ENCODE measurements around the gene CACNA2D4.

Gene CACNA2D4

DNA sequence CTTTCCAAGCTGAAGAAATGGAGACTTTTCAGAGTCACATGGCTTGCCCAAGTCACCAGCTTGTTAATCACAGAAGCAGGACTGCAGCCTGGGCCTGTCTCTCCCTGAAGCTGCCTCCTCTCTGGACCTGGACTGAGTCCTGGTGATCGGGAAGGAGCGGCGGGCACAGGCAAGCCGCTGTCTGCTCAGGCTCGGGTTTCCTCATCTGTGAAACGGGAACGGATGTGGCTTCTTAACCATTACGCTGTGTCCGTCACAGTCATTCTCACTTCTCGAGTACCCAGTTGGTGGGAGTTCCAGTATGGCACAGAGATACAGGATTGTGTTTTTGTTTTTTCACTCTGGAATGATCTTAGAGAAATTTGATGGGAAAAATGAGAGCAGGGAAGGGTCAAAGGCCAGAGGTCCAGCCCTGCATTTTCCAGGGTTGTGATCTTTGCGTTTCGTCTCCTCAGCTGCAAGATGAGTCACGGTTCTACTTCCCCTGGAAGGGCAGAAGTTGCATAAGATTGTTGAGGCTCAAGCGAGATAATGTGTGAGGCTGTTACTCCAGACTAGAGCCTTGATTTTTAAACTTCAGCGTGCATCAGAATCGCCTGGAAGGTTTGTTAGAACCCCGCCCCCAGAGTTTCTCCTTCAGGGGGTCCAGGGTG is 105.7 kb downstream of the CACNA2D4 start:
- in situ Hi-C loops (cut with MboI; ENCODE audit: low pct_unique_long_range_greater_than_20kb, low sequenced_read_pairs): no loop called here
- DNase-seq: peak; percentile 91

DNA sequence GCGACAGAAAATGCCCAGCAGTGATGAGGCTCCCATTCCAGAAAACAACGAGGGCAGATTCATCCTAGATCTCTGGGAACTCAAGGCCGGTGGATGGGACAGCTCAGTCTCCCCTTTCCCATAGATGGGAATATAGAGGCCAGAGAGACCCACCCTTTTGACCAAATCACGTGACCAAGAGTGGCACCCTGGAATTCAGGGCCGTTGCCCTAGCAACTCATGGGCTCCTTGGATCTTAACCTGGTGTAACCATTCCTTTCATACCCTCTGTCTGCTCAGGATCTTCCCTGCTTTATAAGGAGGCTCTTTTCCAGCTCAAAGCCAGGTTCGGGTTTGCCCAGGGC is 106.5 kb downstream of the CACNA2D4 start:
- in situ Hi-C loops (cut with MboI; ENCODE audit: low pct_unique_long_range_greater_than_20kb, low sequenced_read_pairs): no loop called here
- DNase-seq: no peak

DNA sequence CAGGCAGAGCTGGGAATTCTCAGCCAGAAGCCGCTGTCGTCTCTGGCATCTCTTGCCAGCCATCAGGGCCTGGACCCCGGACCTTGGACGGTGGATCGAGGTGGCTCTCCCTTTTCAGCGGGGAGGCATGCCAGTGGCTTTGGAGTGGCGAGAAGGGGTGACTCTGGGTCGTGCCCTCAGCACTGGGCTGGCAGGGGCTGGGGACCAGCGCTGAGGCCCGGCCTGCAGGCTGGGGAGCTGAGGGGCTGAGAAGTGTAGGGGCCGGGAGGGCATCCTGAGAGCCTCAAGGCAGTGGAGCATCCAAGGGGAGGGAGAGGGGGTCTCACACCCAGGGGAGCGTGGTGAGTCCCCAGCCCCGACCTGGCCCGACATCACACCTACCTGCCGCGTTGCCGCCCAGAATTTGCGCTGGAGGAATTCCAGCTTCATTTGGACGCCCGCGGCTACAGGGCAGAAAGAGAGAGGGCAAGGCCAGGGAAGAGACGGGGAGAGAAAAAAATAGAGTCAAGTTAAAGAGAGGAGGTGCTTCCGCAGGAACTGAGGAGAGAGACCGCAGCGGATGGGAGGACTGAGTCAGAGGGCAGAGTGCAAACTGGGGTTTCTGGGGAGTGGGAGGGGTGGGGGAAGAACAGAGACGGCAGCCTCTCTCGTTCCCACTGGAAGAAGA is 107.0 kb downstream of the CACNA2D4 start:
- DNase-seq: peak; percentile 89
- in situ Hi-C loops (cut with MboI; ENCODE audit: low pct_unique_long_range_greater_than_20kb, low sequenced_read_pairs): no loop called here

DNA sequence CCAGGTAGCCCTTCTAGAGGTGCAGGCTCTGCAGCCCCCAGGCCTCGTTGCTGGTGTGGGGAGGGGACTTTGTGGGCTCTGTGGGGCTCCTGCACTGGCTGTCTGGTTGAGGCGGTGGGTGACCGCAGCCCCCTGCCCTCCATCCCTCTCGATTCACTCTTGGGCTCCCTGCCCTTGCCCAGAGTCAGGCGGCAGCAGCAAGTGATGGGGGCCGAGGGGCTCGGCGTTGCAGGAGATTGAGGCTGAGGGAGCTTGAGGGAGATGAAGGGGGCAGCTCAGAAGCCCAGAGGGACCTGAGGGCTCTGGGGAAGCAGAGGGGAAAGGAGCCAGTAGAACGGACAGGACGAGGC is 107.5 kb downstream of the CACNA2D4 start:
- in situ Hi-C loops (cut with MboI; ENCODE audit: low pct_unique_long_range_greater_than_20kb, low sequenced_read_pairs): no loop called here
- DNase-seq: no peak

DNA sequence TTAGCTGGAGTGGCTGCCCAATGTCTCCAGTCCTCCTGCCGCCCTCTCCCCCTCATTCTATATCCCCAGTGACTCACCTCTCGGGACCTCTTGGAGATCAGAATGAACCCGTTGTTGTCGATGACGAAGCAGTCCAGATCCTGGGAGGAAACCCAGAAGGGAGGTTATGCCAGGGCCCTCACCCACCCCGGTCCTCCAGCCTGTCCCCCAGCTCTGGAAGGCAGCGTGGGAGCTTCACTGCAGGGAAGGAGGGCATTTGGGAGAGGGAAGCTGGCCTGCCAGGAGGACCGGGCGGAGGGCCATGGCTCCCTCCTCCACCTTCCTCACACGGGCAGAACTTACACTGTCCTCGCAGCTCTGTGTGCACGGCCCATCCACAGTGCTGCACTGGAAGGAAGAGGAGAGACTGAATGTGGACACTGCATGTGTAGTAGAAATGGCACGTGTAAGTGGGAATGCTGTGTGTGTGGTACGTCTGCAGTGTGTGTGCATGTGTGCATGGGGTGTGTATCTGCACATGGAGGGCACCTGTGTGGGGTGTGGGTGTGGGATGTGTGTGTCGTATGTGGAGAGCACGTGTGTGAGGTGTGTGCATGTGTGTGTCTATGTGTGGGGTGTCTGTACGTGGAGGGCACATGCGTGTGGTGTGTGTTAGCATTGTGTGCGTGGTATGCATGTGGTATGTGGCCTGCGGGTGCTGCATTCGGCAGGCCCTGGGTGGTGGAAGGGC is 108.1 kb downstream of the CACNA2D4 start:
- in situ Hi-C loops (cut with MboI; ENCODE audit: low pct_unique_long_range_greater_than_20kb, low sequenced_read_pairs): no loop called here
- DNase-seq: no peak

DNA sequence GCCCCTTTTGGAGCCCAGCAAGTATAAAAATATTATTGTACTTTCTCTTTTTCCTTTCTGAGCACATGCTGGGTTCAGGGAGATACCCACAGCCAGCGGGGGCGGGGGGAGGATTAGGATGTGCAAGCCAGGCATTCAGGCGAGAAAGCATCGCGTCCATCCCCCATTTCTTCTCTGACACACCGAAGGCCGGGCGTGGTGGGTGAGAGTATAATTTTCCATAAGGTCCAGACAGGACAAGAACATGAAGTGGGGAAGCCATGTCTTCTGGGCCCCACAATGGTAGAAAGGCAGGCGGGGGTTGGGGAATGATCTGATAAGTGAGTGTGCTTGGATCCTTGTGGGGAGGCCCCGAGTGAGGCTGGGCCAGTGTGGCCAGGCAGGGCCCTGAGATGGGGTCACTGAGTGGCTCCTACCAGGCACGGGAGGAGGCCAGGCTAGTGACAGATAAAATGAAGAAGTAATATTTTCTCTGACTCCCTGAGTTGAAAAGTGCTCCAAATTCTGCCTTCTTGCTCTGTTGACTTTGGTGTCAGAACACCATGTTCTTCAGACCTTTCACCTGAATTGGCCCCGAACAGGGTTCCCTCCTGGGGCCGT is 108.8 kb downstream of the CACNA2D4 start:
- in situ Hi-C loops (cut with MboI; ENCODE audit: low pct_unique_long_range_greater_than_20kb, low sequenced_read_pairs): loop anchor here (10.0 kb wide), 1 partner anchor 125 kb away; no protein-coding TSS in a partner anchor

DNA sequence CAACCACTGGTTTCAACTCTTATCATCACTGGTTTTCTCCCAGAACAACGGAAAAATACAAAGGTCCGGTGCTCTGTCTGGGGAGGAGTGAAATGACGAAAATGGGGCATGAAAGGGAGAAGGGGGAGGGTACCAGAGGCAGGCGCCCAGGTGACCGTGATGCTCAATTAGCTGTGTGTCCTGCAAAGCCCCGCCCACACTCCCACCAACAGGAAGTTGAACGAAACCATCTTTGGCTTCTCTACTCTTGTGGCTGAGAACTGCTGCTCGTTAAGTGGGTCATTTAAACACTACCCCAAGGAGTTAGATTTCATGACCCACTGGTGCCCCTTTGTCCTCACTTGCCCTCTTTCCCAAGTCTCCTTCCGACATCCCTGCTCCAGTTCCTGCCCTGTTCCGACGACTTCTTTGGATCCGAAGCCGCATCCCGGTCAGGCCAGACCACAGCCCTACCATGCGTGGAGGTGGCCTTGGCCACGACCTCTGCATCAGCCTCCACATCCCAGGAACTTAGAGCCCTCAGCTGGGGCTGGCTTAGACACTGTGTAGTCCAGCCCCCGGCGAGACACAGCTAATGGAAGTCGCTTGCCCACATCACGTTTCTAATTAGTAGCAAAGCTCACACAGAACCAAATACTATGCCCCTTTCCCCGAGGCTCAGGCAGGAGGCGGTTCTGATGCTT is 109.5 kb downstream of the CACNA2D4 start:
- in situ Hi-C loops (cut with MboI; ENCODE audit: low pct_unique_long_range_greater_than_20kb, low sequenced_read_pairs): loop anchor here (10.0 kb wide), 1 partner anchor 126 kb away; no protein-coding TSS in a partner anchor
- DNase-seq: peak; percentile 39

More for the DNA sequence above, 108.8 kb downstream of the CACNA2D4 start:
- no peak for DNase-seq

DNA sequence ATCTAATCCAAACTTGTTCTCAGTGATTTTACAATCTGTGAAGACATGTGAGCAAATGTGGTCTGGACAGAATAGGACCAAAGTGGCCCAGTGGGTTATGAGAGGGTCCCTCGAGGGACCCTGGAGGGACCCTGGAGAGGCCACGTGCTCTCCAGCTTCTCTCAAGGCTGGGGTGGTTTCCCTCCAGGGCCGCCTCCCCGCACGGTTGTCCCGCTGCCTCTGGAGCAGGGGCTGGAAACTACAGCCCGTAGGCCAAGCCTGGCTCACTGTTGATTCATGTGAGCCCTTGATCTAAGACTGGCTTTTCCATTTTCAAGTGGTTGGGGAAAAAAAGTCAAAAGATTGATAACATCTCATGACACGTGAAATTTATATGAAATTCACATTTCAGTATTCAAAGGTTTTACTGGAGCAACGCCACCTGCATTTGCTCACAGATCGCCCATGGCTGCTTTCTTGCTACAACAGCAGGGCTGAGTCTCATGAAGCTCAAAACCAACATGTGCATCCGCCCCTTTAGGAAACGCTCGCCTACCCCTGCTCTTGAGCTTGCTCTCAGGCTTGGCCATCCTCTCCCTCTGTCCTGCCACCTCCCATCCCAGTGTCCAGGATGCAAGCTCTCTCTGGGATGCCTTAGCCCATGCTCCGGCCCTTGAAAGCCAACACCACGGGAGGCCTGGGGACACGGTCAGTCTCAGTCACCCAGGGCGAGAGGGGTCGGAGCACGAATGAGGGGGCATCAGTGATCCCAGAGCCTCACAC is 110.2 kb downstream of the CACNA2D4 start:
- no peak for DNase-seq
- in situ Hi-C loops (cut with MboI; ENCODE audit: low pct_unique_long_range_greater_than_20kb, low sequenced_read_pairs): loop anchor here (10.0 kb wide), 1 partner anchor 127 kb away; no protein-coding TSS in a partner anchor

DNA sequence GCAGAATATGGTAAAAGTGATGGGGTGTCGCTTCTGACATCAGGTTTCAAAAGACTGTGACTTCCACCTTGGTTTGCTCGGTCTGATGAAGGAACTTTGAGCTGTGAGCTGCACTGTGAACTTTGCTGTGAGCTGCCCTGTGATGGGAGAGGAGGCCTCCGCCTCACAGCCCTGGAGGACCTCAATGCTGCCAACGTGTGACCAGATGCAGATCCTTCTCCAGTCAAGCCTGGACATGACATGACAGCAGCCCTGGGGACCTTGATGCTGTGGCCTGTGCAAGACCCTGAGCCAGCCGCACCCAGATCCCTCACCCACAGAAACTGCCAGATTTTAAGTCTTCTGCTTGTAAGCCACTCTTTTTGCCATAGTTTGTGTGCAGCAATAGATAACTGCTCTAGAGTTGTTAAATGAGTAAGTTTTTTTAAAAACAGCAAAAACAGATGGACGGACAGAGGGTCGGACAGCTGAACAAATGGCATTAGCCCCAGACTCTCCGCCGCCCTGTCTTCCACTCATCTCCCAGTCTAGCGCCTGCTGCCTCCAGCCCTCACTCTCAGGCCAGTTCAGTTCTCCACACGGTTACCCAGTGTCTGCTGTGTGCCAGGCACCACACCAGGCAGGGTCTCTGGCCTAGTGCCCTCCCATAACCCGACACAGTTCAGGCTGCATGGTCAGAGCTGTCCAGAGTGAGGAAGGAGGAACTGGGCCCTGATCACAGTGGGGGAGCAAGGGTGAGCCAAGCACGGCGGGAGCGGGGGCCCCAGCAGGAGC is 111.2 kb downstream of the CACNA2D4 start:
- no peak for DNase-seq
- in situ Hi-C loops (cut with MboI; ENCODE audit: low pct_unique_long_range_greater_than_20kb, low sequenced_read_pairs): loop anchor here (10.0 kb wide), 1 partner anchor 128 kb away; no protein-coding TSS in a partner anchor

DNA sequence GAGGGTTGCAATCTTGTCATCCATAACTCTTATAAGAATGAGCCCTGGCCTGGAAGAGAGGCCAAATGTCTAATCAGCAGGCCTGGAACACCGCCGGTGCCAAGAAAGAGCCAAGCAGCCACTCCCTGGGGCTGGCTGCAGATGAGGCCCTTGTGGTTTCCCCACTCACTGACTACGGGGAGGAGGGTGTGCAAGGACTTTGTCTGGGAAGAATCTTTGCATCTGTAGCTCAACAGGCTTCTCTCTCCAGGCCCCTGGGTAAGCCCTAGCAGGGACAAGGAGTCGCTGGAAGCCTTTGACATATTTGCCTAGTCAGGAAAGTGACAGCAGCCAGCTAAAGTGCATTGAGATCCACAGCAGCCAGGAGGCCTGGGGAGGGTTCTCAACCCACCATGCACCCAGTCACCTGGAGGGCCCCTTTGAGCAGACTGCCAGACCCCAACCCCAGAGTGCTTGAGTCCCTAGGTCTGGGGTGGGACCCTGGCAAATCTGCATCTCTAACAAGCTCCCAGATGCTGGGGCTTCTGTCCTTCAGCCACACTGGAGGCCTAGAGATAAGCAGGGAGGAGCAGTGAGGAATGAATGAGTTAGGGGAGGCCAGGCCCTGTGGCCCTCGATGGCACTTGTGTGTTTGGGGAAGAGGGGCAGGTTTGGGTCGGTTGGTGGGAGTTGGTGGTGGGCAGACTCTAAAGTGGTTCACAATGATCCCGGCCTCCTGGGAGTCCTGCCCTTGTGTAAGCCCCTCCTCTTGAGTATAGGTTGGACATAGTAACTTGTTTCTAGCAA is 112.0 kb downstream of the CACNA2D4 start:
- DNase-seq: peak; percentile 47
- in situ Hi-C loops (cut with MboI; ENCODE audit: low pct_unique_long_range_greater_than_20kb, low sequenced_read_pairs): loop anchor here (10.0 kb wide), 1 partner anchor 128 kb away; no protein-coding TSS in a partner anchor

DNA sequence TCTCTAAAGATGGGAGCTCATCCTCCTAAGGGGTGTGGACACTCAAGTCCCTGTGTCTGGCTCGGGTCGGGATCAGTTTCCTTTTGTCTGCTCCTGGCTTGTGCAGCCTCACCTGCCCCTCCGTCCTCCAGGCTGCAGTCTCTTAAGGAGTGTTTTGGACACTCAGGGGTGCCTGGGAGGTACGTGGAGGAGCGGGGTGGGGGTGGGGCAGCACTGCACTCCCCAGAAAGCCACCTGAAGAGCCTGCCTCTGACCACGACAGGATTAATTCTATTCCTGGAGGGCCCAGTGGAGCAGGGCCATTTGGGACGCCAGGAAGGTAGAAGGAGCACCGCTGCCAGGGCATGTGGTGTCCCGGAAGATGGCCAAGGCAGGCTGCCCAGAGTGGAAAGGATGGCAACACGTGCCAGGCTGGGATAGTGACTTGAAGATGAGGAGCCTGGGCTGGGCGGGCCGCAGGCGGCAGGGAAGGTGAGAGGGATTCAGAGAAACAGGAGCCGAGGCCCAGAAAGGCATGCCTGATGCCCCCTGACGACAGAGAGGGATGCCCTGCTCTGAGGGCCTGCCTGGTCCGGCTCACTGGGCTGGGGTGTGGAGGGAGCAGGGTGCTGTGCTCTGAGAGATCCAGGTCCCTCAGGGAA is 112.9 kb downstream of the CACNA2D4 start:
- no peak for DNase-seq

DNA sequence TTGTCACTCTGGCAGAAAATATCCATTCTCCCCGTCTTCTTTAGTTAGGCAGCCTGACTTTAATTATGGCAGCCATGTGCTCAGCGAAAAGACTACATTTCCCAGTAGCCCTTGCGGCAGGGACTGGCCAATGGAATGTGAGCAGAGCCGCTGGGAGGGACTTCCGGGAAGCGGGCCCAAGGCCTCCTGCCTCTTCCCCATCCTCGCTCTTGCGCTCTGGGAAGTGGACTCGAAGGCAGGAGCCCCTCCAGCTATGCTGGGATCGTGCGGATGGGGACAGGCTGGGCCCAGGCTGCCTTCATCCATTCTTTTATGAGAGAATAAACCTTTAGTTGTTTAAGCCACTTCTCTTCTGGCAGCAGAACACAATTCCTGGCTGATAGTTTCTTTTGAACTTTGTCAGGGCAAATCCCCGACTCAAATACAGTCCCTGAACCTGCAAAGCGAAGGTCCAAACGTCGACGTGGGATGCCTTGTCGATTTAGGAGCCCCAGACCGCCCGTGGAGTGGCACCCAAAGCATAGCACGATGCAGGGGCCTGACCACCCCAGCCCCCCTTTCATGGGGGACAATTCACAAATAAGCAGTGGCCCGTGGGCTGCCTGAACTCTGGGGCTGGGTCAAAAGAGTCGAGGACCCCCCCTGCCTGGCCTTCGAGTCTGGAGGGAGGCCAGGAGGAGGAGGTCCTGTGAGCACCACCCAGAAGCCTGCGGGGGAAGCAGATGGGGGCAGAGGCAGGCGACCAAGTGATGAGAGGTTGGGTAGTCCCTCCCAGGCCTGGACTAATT is 113.7 kb downstream of the CACNA2D4 start:
- in situ Hi-C loops (cut with MboI; ENCODE audit: low pct_unique_long_range_greater_than_20kb, low sequenced_read_pairs): loop anchor here (10.0 kb wide), 1 partner anchor 130 kb away; no protein-coding TSS in a partner anchor
- DNase-seq: peak; percentile 89

More for the DNA sequence above, 112.9 kb downstream of the CACNA2D4 start:
- in situ Hi-C loops (cut with MboI; ENCODE audit: low pct_unique_long_range_greater_than_20kb, low sequenced_read_pairs): loop anchor here (10.0 kb wide), 1 partner anchor 129 kb away; no protein-coding TSS in a partner anchor

DNA sequence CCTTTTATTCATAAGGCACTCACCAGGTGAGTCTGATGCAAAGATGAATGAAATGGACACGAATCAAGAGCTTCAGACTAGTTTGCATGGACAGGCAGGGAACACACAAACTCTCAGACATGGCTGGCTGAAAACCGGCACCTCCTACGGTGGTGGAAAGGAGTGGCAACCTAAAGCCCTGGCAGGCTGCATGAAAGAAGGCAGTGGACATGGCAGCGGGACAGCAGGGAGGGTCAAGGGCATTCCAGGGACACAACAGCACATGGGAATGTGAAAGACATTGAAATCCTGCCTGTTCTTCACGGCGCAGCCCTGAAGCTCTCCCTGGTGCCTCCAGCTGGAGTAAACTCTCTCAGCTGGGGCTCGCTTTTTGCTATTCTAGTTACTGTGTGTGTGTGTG is 114.7 kb downstream of the CACNA2D4 start:
- in situ Hi-C loops (cut with MboI; ENCODE audit: low pct_unique_long_range_greater_than_20kb, low sequenced_read_pairs): loop anchor here (10.0 kb wide), 1 partner anchor 131 kb away; no protein-coding TSS in a partner anchor
- DNase-seq: no peak

DNA sequence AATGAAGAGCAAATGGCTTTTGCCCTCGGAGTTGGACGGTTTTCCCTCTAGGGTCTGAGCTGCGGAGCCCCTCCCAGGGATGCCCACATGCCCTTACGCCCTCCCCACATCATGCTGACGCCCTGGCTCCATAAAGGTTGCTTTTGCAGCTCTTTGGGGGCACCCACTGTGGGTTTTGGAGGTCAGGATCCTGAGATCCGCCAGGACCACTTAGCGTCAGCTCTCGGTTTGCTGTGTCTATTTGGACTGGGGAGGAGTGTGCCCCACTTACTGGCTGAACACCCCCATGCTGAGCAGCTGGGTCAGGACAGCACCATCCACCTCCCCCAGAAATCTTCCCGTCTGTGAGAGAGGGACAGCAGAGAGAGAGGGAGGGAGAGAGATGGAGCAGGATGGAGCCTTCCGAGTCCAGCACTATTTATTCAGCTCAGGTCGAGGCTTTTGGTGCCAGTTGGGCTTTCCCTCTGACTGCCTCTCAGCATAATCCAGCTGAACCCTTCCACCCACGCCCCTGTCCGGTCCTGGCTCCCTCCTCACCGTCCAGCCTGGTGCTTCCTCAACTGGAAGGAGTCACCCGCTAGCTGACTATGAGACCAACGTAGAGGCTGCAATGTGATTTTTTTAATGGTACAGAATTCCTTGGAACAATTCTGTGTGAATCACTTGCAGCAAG is 117.0 kb downstream of the CACNA2D4 start:
- DNase-seq: no peak
- in situ Hi-C loops (cut with MboI; ENCODE audit: low pct_unique_long_range_greater_than_20kb, low sequenced_read_pairs): loop anchor here (10.0 kb wide), 1 partner anchor 133 kb away; no protein-coding TSS in a partner anchor
